RPMI8226 (cell line): ENCODE measurements around the gene TRAPPC3L.
"Not testable (repeated sequence)": the region's sequence is repeated elsewhere in the genome, so short reads cannot be mapped to it uniquely, and the experiment has no call there.

Experiments used
- DNase-seq: peaks from one replicate; pipeline ENCODE4 v3.0.0-alpha.2; 2015

Gene TRAPPC3L

GRCh38 chr6:116512734-116513133 is 32.8 kb downstream of the TRAPPC3L start:
- no peak for DNase-seq

- DNase-seq, result peak; percentile 77
Measured at GRCh38 chr6:116512111-116512559, 33.3 kb downstream of the TRAPPC3L start.

GRCh38 chr6:116511424-116512110 is 33.9 kb downstream of the TRAPPC3L start, which contains the start of gene CALHM5:
CALHM5 (plus strand) TSS chr6:116511639; CDS start chr6:116511697, 58 bp downstream.
- DNase-seq, result peak; percentile 68

GRCh38 chr6:116508527-116508926 is 37.0 kb downstream of the TRAPPC3L start:
- DNase-seq, result no peak

GRCh38 chr6:116507324-116507723 is 38.2 kb downstream of the TRAPPC3L start:
- DNase-seq, result no peak

- no peak for DNase-seq
Measured at GRCh38 chr6:116500969-116501433, 44.5 kb downstream of the TRAPPC3L start.

- DNase-seq, result no peak
Measured at GRCh38 chr6:116497113-116497676, 48.3 kb downstream of the TRAPPC3L start.

- DNase-seq, result not testable (repeated sequence)
Measured at GRCh38 chr6:116495161-116495560, 50.3 kb downstream of the TRAPPC3L start.

- DNase-seq, result no peak
Measured at GRCh38 chr6:116492331-116493067, 53.0 kb downstream of the TRAPPC3L start.

- no peak for DNase-seq
Measured at GRCh38 chr6:116491610-116492330, 53.7 kb downstream of the TRAPPC3L start.

GRCh38 chr6:116485559-116486184 is 59.8 kb downstream of the TRAPPC3L start:
- DNase-seq, result no peak

- DNase-seq, result no peak
Measured at GRCh38 chr6:116483616-116484015, 61.9 kb downstream of the TRAPPC3L start.

- peak; percentile 53 for DNase-seq
Measured at GRCh38 chr6:116482780-116483179, 62.7 kb downstream of the TRAPPC3L start.

GRCh38 chr6:116476002-116476678 is 69.3 kb downstream of the TRAPPC3L start:
- DNase-seq, result peak; percentile 43

- DNase-seq, result no peak
Measured at GRCh38 chr6:116475141-116475540, 70.3 kb downstream of the TRAPPC3L start.

- DNase-seq, result no peak
Measured at GRCh38 chr6:116472706-116473105, 72.8 kb downstream of the TRAPPC3L start.

- DNase-seq, result no peak
Measured at GRCh38 chr6:116471531-116471930, 74.0 kb downstream of the TRAPPC3L start.

GRCh38 chr6:116468293-116468692 is 77.2 kb downstream of the TRAPPC3L start:
- DNase-seq, result no peak

- peak; percentile 49 for DNase-seq
Measured at GRCh38 chr6:116467514-116467913, 78.0 kb downstream of the TRAPPC3L start.

- no peak for DNase-seq
Measured at GRCh38 chr6:116467096-116467495, 78.4 kb downstream of the TRAPPC3L start.

GRCh38 chr6:116465246-116465645 is 80.2 kb downstream of the TRAPPC3L start:
- peak; percentile 90 for DNase-seq

- no peak for DNase-seq
Measured at GRCh38 chr6:116463301-116463700, 82.2 kb downstream of the TRAPPC3L start.
